Trophoblast cell (in vitro differentiated cells and primary cell): Measurements from ENCODE around the gene CAPS.

Source experiments
- DNase-seq, 2 donors: peaks; one replicate each; pipeline ENCODE4 v3.0.0-alpha.2; 2016
- H2AFZ ChIP-seq: 2 replicates; pipeline ENCODE4 v1.6.1; 2013; ENCODE audit warnings: low read length, moderate library complexity, mild to moderate bottlenecking; ENCODE audit not compliant: insufficient read depth, poor library complexity
- H2AK5ac ChIP-seq: 2 replicates; pipeline ENCODE4 v1.6.1; 2013; ENCODE audit warnings: mild to moderate bottlenecking, low read length
- H2BK120ac ChIP-seq: 2 replicates; pipeline ENCODE4 v1.6.1; 2013; ENCODE audit warnings: low read length, mild to moderate bottlenecking, moderate library complexity; ENCODE audit not compliant: insufficient read depth, poor library complexity
- H2BK12ac ChIP-seq: 2 replicates; pipeline ENCODE4 v1.6.1; 2013; ENCODE audit warnings: mild to moderate bottlenecking, low read length, moderate library complexity
- H2BK5ac ChIP-seq: 2 replicates; pipeline ENCODE4 v1.6.1; 2013; ENCODE audit warnings: low read length, low read depth, moderate library complexity, mild to moderate bottlenecking; ENCODE audit not compliant: poor library complexity
- H3K14ac ChIP-seq: 2 replicates; pipeline ENCODE4 v1.6.1; 2013; ENCODE audit warnings: mild to moderate bottlenecking, low read length
- H3K18ac ChIP-seq: 2 replicates; pipeline ENCODE4 v1.6.1; 2013; ENCODE audit warnings: mild to moderate bottlenecking, low read length
- H3K23ac ChIP-seq: 2 replicates; pipeline ENCODE4 v1.6.1; 2013; ENCODE audit warnings: low read length
- H3K27ac ChIP-seq: 2 replicates; pipeline ENCODE4 v1.5.1; 2013; ENCODE audit warnings: low read depth, mild to moderate bottlenecking, inconsistent platforms, low read length, moderate library complexity
- H3K27me3 ChIP-seq: 2 replicates; pipeline ENCODE4 v1.6.1; 2013; ENCODE audit warnings: inconsistent platforms, mild to moderate bottlenecking, low read length, moderate library complexity; ENCODE audit not compliant: insufficient read depth
- H3K36me3 ChIP-seq, 2 experiments: 1 replicate in 1 of 2; 2 replicates in 1 of 2; pipeline ENCODE4 v1.6.1; 2013; ENCODE audit warnings: low read length in 2 of 2, mild to moderate bottlenecking in 2 of 2, moderate library complexity in 1 of 2; ENCODE audit not compliant: insufficient read depth in 2 of 2, control insufficient read depth in 1 of 2
- H3K4ac ChIP-seq: 2 replicates; pipeline ENCODE4 v1.6.1; 2013; ENCODE audit warnings: low read depth, mild to moderate bottlenecking, low read length, moderate library complexity
- H3K4me1 ChIP-seq, 2 experiments: 1 replicate in 1 of 2; 2 replicates in 1 of 2; pipeline ENCODE4 v1.6.1; 2013; ENCODE audit warnings: low read length in 2 of 2, mild to moderate bottlenecking in 2 of 2, moderate library complexity in 1 of 2; ENCODE audit not compliant: insufficient read depth in 2 of 2, control insufficient read depth in 1 of 2
- H3K4me2 ChIP-seq: 2 replicates; pipeline ENCODE4 v1.6.1; 2013; ENCODE audit warnings: inconsistent platforms, mild to moderate bottlenecking, low read length, moderate library complexity
- H3K4me3 ChIP-seq: 2 replicates; pipeline ENCODE4 v1.5.1; 2013; ENCODE audit warnings: mild to moderate bottlenecking, low read depth, low read length, inconsistent platforms
- H3K79me1 ChIP-seq: one replicate; pipeline ENCODE4 v1.6.1; 2013; ENCODE audit warnings: low read length
- H3K79me2 ChIP-seq: 2 replicates; pipeline ENCODE4 v1.6.1; 2013; ENCODE audit warnings: low read length, mild to moderate bottlenecking; ENCODE audit not compliant: control insufficient read depth, insufficient read depth, poor library complexity
- H3K9ac ChIP-seq: 2 replicates; pipeline ENCODE4 v1.6.1; 2013; ENCODE audit warnings: mild to moderate bottlenecking, low read length
- H3K9me3 ChIP-seq: 2 replicates; pipeline ENCODE4 v1.6.1; 2013; ENCODE audit warnings: low read depth, mild to moderate bottlenecking, control low read depth, inconsistent platforms, low read length; ENCODE audit not compliant: insufficient read depth
- H4K12ac ChIP-seq: 2 replicates; pipeline ENCODE4 v1.6.1; 2013; ENCODE audit warnings: low read depth, mild to moderate bottlenecking, low read length, moderate library complexity
- H4K8ac ChIP-seq: 2 replicates; pipeline ENCODE4 v1.6.1; 2013; ENCODE audit warnings: low read depth, mild to moderate bottlenecking, low read length, moderate library complexity
- H4K91ac ChIP-seq: one replicate; pipeline ENCODE4 v1.6.1; 2013; ENCODE audit warnings: low read depth, mild to moderate bottlenecking, low read length, moderate library complexity
- WGBS: extraction: QIAGEN DNeasy Blood & Tissue Kit; methylation state at CpG from one replicate; pipeline ENCODE4 v1.1.7; 2013; ENCODE audit warnings: missing lambda C conversion rate; ENCODE audit not compliant: insufficient read length, insufficient coverage; ENCODE audit errors: extremely low coverage; 5-methylcytosine and 5-hydroxymethylcytosine counted together

The CAPS gene

DNA sequence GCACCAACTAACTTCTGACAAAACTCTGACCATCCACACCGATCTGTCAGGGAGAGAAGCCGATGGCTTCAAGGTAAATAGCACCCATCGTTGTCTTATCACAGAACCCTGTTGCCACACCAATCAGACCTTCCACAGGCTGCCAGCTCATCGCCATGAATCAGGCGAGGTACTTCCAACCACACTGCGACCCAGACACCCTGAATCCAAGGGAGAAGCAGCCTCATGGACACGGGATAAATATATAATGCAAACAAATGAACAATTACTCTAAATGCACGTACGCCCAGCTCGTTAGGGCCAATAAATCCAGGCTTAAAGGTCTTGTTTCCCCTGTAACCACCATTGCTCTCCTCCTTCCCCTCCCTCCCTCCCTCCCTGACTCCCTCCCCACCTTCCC lies 43.1 kb downstream of the CAPS start:
- H2AFZ ChIP-seq: no peak overlapping the region
- H3K4me2 ChIP-seq: no peak overlapping the region
- H3K9me3 ChIP-seq: no peaks in the 10 kb centered on the region
- no peak overlapping the region for H4K12ac ChIP-seq
- peak; percentile 56 to 65 for DNase-seq
- no peak overlapping the region for H3K14ac ChIP-seq
- H2AK5ac ChIP-seq: no peak overlapping the region
- no peak overlapping the region for H4K91ac ChIP-seq
- no peak overlapping the region for H2BK12ac ChIP-seq
- no peak overlapping the region for H2BK120ac ChIP-seq
- H3K4ac ChIP-seq: peak overlapping the region; percentile 12
- no CpG with 5 or more reads among the region's 10 CpGs for WGBS
- H3K27ac ChIP-seq: no peak overlapping the region
- H3K27me3 ChIP-seq: no peaks in the 10 kb centered on the region
- no peaks in the 10 kb centered on the region for H3K79me1 ChIP-seq
- peaks cover 0 to 4% of the 10 kb centered on the region in 2 experiments for H3K36me3 ChIP-seq
- H2BK5ac ChIP-seq: no peak overlapping the region
- H3K79me2 ChIP-seq: peaks cover 7% of the 10 kb centered on the region
- H3K23ac ChIP-seq: no peak overlapping the region
- no peak overlapping the region for H3K18ac ChIP-seq
- H3K4me1 ChIP-seq: peaks cover 10 to 21% of the 10 kb centered on the region in 2 experiments
- H3K4me3 ChIP-seq: no peak overlapping the region
- H3K9ac ChIP-seq: no peak overlapping the region
- no peak overlapping the region for H4K8ac ChIP-seq

DNA sequence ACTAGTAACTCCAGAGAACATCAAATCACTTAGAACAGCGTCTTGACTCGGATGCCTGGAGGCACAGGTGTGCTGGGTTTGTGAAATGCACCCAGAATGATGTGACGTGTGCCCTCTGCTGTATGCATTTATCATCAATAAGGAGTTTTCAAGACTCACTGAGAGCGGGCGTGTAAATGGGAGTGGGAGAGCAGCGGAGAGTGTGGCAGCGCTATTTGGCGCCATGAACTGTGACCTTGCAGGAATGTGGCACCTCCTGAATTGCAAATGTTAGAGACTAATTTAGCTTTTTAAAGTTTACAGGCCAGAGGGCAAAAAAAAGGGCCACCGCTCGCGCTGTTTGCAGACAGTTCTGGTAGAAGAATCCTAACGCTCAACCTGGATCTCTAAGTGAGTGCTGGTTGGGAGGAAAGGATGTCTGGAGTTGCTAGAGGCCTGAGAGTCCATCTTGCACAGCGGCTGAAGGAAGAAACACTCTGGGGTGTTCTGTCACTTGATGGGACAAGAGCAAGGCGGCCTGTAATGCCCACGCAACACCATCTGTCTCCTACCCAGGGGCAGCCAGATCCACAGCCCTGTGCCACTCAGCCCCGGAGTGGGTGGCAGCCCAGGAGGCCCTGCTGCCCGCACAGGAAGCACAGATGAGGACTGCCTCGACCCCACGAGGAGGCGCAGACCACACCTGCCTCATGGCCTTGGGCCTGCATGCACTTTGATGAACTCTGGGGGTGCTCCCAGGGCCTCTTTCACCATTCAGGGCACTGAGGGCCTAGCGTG lies 44.2 kb downstream of the CAPS start:
- Histone ChIP-seq H2AFZ (no peak overlapping the region), H3K18ac (peak overlapping the region; percentile 1), H2BK12ac (no peak overlapping the region), H4K8ac (no peak overlapping the region), H3K23ac (no peak overlapping the region), H3K9me3 (no peaks in the 10 kb centered on the region), H3K9ac (no peak overlapping the region), H3K79me2 (peaks cover 13% of the 10 kb centered on the region), H3K14ac (no peak overlapping the region), H3K27ac (no peak overlapping the region), H3K27me3 (no peaks in the 10 kb centered on the region), H2AK5ac (no peak overlapping the region), H3K4me3 (no peak overlapping the region), H2BK120ac (no peak overlapping the region), H4K91ac (no peak overlapping the region), H3K36me3 (peaks cover 0 to 3% of the 10 kb centered on the region in 2 experiments), H3K4ac (peak overlapping the region; percentile 1), H3K4me2 (no peak overlapping the region), H3K79me1 (no peaks in the 10 kb centered on the region), H4K12ac (no peak overlapping the region), H3K4me1 (peaks cover 17 to 27% of the 10 kb centered on the region in 2 experiments), H2BK5ac (no peak overlapping the region)
- peak; percentile 14 to 40 for DNase-seq
- WGBS: no CpG with 5 or more reads among the region's 21 CpGs

DNA sequence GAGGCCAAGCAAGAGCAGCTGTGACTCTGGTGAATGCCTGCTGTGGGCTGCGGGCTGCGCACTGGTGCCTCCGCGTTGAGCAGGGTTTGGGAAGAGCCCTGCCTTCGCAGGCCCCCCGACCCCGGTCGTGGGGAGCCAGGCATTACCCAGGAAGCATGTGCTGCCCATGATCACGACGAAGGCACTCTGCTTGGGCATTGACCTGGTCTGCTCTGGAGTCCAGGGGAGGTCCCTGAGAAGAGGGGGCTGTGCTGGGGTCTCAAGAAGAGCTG lies 44.7 kb downstream of the CAPS start:
- no peak for DNase-seq
- Histone ChIP-seq H3K14ac (no peak overlapping the region), H3K4me1 (peaks cover 17 to 26% of the 10 kb centered on the region in 2 experiments), H3K36me3 (peaks cover 0 to 3% of the 10 kb centered on the region in 2 experiments), H3K79me2 (peaks cover 14% of the 10 kb centered on the region), H2BK12ac (no peak overlapping the region), H3K27me3 (no peaks in the 10 kb centered on the region), H4K8ac (no peak overlapping the region), H3K9ac (no peak overlapping the region), H3K4ac (peak overlapping the region; percentile 1), H3K79me1 (no peaks in the 10 kb centered on the region), H2AK5ac (no peak overlapping the region), H3K9me3 (no peaks in the 10 kb centered on the region), H3K27ac (no peak overlapping the region), H3K18ac (peak overlapping the region; percentile 1), H4K12ac (no peak overlapping the region), H3K23ac (no peak overlapping the region), H3K4me2 (no peak overlapping the region), H2BK120ac (no peak overlapping the region), H3K4me3 (no peak overlapping the region), H4K91ac (no peak overlapping the region), H2BK5ac (no peak overlapping the region), H2AFZ (no peak overlapping the region)
- no CpG with 5 or more reads among the region's 10 CpGs for WGBS

DNA sequence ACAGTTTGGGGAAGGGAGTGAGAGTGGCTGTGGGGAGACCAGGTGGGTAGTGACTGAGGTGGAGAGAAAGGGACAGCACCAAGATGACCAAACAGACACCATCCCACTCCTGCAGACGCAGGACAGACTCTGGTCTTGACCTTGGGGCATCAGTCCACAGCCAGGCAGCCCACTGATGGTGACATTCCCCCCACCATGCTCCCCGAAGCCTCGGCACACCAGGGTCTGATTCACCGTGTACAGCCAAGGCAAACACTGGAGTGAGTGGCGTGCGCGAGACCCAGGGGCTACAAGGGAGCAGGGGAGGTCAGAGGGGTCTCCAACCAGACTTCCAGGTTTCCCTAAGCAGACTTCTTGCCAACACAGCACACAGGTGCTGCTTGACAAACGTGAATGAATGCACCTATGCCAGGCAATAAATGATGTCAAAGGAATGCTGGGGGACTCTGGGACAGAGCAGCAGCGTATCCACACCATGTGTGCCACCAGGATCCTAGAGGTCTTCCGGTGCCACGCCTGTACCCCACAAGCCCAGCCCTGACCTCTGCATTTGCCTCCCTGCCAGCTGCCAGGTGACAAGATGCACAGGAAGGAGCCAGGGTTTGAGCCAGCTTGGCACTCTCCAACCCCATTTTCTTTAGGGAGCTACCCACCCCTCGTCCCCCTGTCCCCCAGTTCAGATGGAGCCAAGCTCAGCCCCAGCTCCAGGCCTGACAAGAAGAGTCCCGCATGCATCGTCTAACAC lies 45.4 kb downstream of the CAPS start:
- Histone ChIP-seq H2BK12ac (no peak overlapping the region), H3K79me2 (peaks cover 20% of the 10 kb centered on the region), H3K36me3 (peaks cover 3 to 6% of the 10 kb centered on the region in 2 experiments), H2AFZ (no peak overlapping the region), H3K4me1 (peaks cover 17 to 27% of the 10 kb centered on the region in 2 experiments), H3K27ac (no peak overlapping the region), H3K4me3 (no peak overlapping the region), H3K9me3 (no peaks in the 10 kb centered on the region), H4K12ac (no peak overlapping the region), H3K27me3 (no peaks in the 10 kb centered on the region), H2AK5ac (no peak overlapping the region), H3K4me2 (no peak overlapping the region), H3K4ac (peak overlapping the region; percentile 1), H4K8ac (no peak overlapping the region), H4K91ac (no peak overlapping the region), H3K23ac (no peak overlapping the region), H3K14ac (no peak overlapping the region), H2BK5ac (no peak overlapping the region), H2BK120ac (no peak overlapping the region), H3K18ac (no peak overlapping the region), H3K79me1 (no peaks in the 10 kb centered on the region), H3K9ac (no peak overlapping the region)
- no CpG with 5 or more reads among the region's 14 CpGs for WGBS
- DNase-seq: no peak
